Thyroid gland (tissue), 4 donors: ENCODE measurements around the gene DUS3L. TPM values are rescaled to one million over a fixed set of nuclear protein-coding genes. Genes with fewer than 3 reads are reported as not detected.

ENCODE experiments used
- DNase-seq, 2 donors: peaks; one replicate each; pipeline ENCODE4 v3.0.0-alpha.2; 2019
- H3K27ac ChIP-seq, 3 donors: fragments of 200-600 bp; sonication (generic); 1 replicate in 2 of 3; 2 replicates in 1 of 3; pipeline ENCODE4 v1.5.1; 2016 to 2019; ENCODE audit warnings: mild to moderate bottlenecking in 1 of 3, moderate library complexity in 1 of 3
- H3K27me3 ChIP-seq: fragments of 200-600 bp; sonication (generic); one replicate; pipeline ENCODE4 v1.5.1; 2019
- H3K36me3 ChIP-seq, 2 donors: fragments of 200-600 bp; sonication (generic); one replicate each; pipeline ENCODE4 v1.5.1; 2016 to 2019
- H3K4me1 ChIP-seq, 2 donors: fragments of 200-600 bp; sonication (generic); one replicate each; pipeline ENCODE4 v1.5.1; 2017 to 2019
- H3K4me3 ChIP-seq, 3 donors: fragments of 200-600 bp; sonication (generic); replicated peaks in 1 of 3; 1 replicate in 2 of 3; 2 replicates in 1 of 3; pipeline ENCODE4 v1.5.1; 2016; ENCODE audit warnings: mild to moderate bottlenecking in 1 of 3
- H3K9me3 ChIP-seq: fragments of 200-600 bp; sonication (generic); one replicate; pipeline ENCODE4 v1.5.1; 2017
- POLR2A ChIP-seq, 2 donors: fragments of 450-650 bp; IDR thresholded peaks; one replicate each; pipeline ENCODE4 v1.6.1; 2017; ENCODE audit warnings: antibody characterized with exemption in 2 of 2, mild to moderate bottlenecking in 2 of 2, moderate library complexity in 1 of 2
- WGBS, 2 donors: methylation state at CpG; one replicate each; pipeline ENCODE4 v1.1.5; 2017; 5-methylcytosine and 5-hydroxymethylcytosine counted together
- intact Hi-C: fragments of 100-400 bp; cut with DNase I; formaldehyde crosslinking; loops from one replicate; pipeline ENCODE4 v1.15.1; 2023
- total RNA-seq, 4 donors: library from RNA; depleted of rRNA; stranded (reverse); fragments of >200 nt; gene quantifications; one replicate each; pipeline ENCODE4 v1.2.3, GENCODE V29; 2016
- TF ChIP-seq, protein P1 (sequence below), 6 experiments: fragments of 200-600 bp in 3 of 6; fragments of 450-650 bp in 3 of 6; sonication (generic) in 3 of 6; IDR thresholded peaks; one replicate each; pipeline ENCODE4 v1.5.1; 2016 to 2019; ENCODE audit warnings: antibody characterized with exemption in 6 of 6, mild to moderate bottlenecking in 2 of 6, inconsistent platforms in 1 of 6, moderate library complexity in 1 of 6

Gene DUS3L
- total RNA-seq, 4 donors from 2014 or later = 34.0 to 53.3 (median 44.9) TPM

DNA sequence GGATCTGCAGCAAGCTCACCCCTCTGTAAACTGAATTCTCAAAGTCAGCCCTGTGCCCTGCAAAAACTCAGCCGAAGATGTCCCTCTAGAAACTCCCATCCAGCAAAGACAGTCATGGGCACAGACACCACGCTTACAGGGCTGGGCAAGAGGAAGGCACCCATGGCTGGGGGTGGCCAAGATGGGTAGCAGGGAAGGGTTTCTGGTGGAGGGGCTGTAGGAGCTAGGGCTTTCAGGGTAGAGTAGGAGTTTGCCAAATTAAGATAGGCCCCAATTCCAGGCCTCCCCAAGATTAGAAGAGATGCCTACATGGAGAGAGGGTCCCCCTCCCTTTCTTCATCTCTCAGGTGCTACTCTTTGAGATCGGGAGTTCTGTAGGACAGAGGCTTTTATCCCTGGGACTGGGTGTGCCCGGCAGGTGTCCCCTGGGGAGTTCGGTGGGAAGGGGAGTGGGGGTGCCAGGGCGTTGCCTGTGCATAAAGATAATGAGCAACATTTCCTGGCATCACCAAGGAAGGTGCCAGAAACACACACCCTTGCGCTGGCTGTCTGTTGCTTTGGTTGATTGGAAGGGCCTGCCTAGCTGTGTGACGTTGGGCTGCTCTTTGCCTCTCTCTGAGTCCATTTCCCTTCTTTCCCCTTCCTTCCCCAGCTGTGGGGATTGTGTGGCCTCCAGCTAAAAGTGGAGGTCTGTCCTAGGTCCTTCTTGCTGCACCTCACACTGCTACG lies 23.3 kb upstream of the DUS3L start:
- no peak for DNase-seq
- Histone ChIP-seq H3K4me3 (no peak overlapping the region), H3K4me1 (no peaks in the 10 kb centered on the region), H3K9me3 (no peaks in the 10 kb centered on the region), H3K36me3 (no peaks in the 10 kb centered on the region), H3K27me3 (no peaks in the 10 kb centered on the region), H3K27ac (no peak overlapping the region)
- TF ChIP-seq POLR2A (IDR thresholded peaks at IDR 0.05) = no peak
- TF ChIP-seq, protein P1, sequence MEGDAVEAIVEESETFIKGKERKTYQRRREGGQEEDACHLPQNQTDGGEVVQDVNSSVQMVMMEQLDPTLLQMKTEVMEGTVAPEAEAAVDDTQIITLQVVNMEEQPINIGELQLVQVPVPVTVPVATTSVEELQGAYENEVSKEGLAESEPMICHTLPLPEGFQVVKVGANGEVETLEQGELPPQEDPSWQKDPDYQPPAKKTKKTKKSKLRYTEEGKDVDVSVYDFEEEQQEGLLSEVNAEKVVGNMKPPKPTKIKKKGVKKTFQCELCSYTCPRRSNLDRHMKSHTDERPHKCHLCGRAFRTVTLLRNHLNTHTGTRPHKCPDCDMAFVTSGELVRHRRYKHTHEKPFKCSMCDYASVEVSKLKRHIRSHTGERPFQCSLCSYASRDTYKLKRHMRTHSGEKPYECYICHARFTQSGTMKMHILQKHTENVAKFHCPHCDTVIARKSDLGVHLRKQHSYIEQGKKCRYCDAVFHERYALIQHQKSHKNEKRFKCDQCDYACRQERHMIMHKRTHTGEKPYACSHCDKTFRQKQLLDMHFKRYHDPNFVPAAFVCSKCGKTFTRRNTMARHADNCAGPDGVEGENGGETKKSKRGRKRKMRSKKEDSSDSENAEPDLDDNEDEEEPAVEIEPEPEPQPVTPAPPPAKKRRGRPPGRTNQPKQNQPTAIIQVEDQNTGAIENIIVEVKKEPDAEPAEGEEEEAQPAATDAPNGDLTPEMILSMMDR (IDR thresholded peaks at IDR 0.05) = no peak
- WGBS, 2 donors = 73 to 76% methylated on average over 8 to 9 of the region's 9 CpGs
- intact Hi-C loops = no loop called here

DNA sequence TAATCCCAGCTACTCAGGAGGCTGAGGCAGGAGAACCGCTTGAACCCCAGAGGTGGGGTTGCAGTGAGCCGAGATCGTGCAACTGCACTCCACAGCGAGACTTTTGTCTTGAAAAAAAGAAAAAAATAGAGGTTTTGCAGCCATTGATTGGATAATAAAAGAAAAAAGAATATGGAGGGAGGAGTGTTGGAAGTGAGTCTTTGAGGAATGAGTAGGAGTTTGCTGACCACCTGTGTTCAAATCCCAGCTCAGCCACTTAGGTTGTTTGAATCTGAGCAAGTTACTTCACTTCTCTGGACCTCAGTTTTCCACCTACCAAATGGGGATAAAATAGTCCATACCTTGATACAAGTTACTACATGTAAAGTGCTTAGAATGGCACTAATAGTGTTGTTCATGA lies 20.2 kb upstream of the DUS3L start:
- intact Hi-C loops = no loop called here
- WGBS, 2 donors = 88 to 89% methylated on average over 4 of the region's 4 CpGs

DNA sequence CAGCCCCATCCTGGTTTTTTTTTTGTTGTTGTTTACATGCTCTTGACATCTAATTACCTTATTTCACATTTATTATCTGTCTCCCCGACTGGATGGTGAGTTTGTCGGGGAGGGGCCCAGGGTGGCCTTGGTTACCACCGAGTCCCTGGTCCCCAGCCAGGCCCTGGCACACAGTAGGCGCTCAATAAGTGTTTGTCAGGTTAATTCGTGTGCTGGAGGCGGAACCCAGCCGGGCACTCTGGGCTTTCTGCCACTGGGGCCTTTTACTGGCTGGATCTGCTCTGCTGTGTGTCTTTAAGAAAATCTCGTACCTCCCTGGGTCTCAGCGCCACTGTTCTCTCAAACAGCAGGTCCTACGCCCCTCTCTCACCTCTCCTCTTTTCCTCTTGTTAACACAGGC lies 18.5 kb upstream of the DUS3L start:
- no peak overlapping the region for H3K27ac ChIP-seq
- no peak for DNase-seq
- WGBS, 2 donors = 79 to 86% methylated on average over 10 of the region's 10 CpGs
- TF ChIP-seq, protein P1 (IDR thresholded peaks at IDR 0.05) = no peak
- no peak for TF ChIP-seq POLR2A (IDR thresholded peaks at IDR 0.05)
- H3K9me3 ChIP-seq = no peaks in the 10 kb centered on the region
- no peaks in the 10 kb centered on the region for H3K27me3 ChIP-seq
- H3K36me3 ChIP-seq = no peaks in the 10 kb centered on the region
- intact Hi-C loops = loop anchor here (5.0 to 10.0 kb wide), 2 partner anchors 155 to 213 kb away; no protein-coding TSS in a partner anchor
- peaks cover 2 to 12% of the 10 kb centered on the region in 2 donors for H3K4me1 ChIP-seq
- no peak overlapping the region for H3K4me3 ChIP-seq

More for the DNA sequence above, 20.2 kb upstream of the DUS3L start:
- Histone ChIP-seq H3K36me3 (no peaks in the 10 kb centered on the region), H3K4me3 (no peak overlapping the region), H3K27ac (no peak overlapping the region), H3K27me3 (no peaks in the 10 kb centered on the region), H3K9me3 (no peaks in the 10 kb centered on the region), H3K4me1 (peaks cover 0 to under 1% of the 10 kb centered on the region in 2 donors)
- TF ChIP-seq, protein P1 (IDR thresholded peaks at IDR 0.05) = no peak
- DNase-seq = no peak

DNA sequence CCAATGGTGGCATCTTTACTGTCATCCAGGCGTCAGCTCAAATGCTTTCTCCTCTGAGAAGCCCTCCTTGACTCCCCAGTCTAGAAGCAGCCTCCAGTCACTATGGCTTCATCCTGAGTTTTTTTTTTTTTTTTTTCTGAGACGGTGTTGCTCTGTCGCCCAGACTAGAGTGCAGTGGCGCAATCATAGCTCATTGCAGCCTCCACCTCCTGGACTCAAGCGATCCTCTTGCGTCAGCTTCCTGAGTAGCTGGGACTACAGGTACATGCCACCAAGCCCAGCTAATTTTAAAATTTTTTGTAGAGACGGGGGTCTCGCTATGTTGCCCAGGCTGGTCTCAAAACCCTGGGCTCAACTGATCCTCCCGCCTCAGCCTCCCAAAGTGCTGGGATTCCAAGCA lies 18.1 kb upstream of the DUS3L start:
- WGBS, 2 donors = 87 to 91% methylated on average over 9 of the region's 9 CpGs
- H3K27ac ChIP-seq = no peak overlapping the region
- peaks cover 3 to 14% of the 10 kb centered on the region in 2 donors for H3K4me1 ChIP-seq
- no peak overlapping the region for H3K4me3 ChIP-seq
- intact Hi-C loops = loop anchor here (5.0 to 10.0 kb wide), 2 partner anchors 156 to 213 kb away; no protein-coding TSS in a partner anchor
- no peak for TF ChIP-seq POLR2A (IDR thresholded peaks at IDR 0.05)
- TF ChIP-seq, protein P1 (IDR thresholded peaks at IDR 0.05) = no peak
- no peaks in the 10 kb centered on the region for H3K9me3 ChIP-seq
- no peaks in the 10 kb centered on the region for H3K27me3 ChIP-seq
- no peak for DNase-seq
- H3K36me3 ChIP-seq = no peaks in the 10 kb centered on the region

DNA sequence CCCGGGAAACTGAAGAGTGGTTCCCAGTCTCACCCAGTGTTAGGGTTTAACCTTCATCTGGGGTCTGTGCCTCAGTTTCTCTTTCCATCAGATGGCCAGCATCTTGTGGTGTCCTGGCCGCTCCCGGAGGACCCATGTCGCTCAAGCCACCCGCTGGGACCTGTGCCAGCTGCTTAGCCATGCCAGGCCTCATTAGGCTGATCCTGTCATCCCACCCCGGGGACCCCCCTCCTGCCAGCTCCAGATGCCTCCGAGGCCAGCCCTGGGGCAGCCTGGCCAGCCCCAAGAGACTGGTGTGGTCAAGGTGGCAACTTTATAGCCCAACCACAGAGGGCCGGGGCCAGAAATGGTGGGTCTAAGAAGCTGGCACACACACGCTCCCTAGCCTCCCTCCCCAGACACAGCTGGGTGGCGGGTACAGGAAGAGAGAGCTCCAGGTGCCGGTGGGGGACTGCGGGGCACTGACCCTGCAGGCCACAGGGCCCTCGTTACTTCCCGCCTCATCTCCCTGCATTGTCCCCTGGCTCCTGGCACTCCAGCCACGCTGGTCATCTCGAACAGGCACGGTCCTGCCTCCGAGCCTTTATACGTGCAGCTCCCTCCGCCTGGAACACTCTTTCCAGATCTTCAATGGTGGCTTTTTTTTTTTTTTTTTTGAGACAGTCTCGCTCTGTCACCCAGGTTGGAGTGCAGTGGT lies 17.3 kb upstream of the DUS3L start:
- TF ChIP-seq POLR2A (IDR thresholded peaks at IDR 0.05) = no peak
- TF ChIP-seq, protein P1 (IDR thresholded peaks at IDR 0.05) = no peak
- Histone ChIP-seq H3K4me1 (peaks cover 9 to 19% of the 10 kb centered on the region in 2 donors), H3K9me3 (no peaks in the 10 kb centered on the region), H3K27ac (no peak overlapping the region), H3K36me3 (no peaks in the 10 kb centered on the region), H3K4me3 (no peak overlapping the region), H3K27me3 (peaks cover 3% of the 10 kb centered on the region)
- intact Hi-C loops = loop anchor here (5.0 to 10.0 kb wide), 2 partner anchors 157 to 214 kb away; no protein-coding TSS in a partner anchor
- no peak for DNase-seq
- 83 to 91% methylated on average over 16 to 21 of the region's 21 CpGs for WGBS, 2 donors
